MCF 10A (cell line): ENCODE data around the gene DOCK9. TPM values are rescaled to one million over a fixed set of nuclear protein-coding genes. Genes with fewer than 3 reads are reported as not detected.

Experiments used
- BruUV-seq: library from RNA; stranded (reverse); fragments of 400-500 nt; replicated peaks from 2 replicates; lab custom pipeline; 2021; lab: Mats Ljungman, UMichigan
- CTCF ChIA-PET: fragments of 300-600 bp; sonication (Branson Sonifier 250); formaldehyde crosslinking; extraction: SDS; loops from one replicate; lab custom pipeline; 2021; ENCODE audit warnings: antibody characterized with exemption, inconsistent platforms; lab: Yijun Ruan, JAX
- POLR2A ChIA-PET: fragments of 300-600, 350-650 bp; sonication (Branson Sonifier 250); formaldehyde crosslinking; extraction: SDS; loops from one replicate; lab custom pipeline; 2020; ENCODE audit warnings: antibody characterized with exemption, inconsistent platforms; lab: Yijun Ruan, JAX
- DNase-seq: peaks from one replicate; pipeline ENCODE4 v3.0.0-alpha.2; 2018; ENCODE audit not compliant: unreplicated experiment
- H3K27ac Mint-ChIP-seq: one replicate; pipeline ENCODE4 v1.8.0; 2022; ENCODE audit warnings: mild to moderate bottlenecking, low read depth, mixed read lengths; ENCODE audit not compliant: unreplicated experiment
- H3K27me3 Mint-ChIP-seq: one replicate; pipeline ENCODE4 v1.8.0; 2022; ENCODE audit warnings: mixed read lengths; ENCODE audit not compliant: insufficient read depth, unreplicated experiment
- H3K36me3 Mint-ChIP-seq: one replicate; pipeline ENCODE4 v1.8.0; 2022; ENCODE audit warnings: mild to moderate bottlenecking, moderate library complexity, mixed read lengths; ENCODE audit not compliant: insufficient read depth, unreplicated experiment
- H3K4me1 Mint-ChIP-seq: one replicate; pipeline ENCODE4 v1.8.0; 2022; ENCODE audit warnings: mixed read lengths; ENCODE audit not compliant: insufficient read depth, unreplicated experiment
- H3K4me3 Mint-ChIP-seq: one replicate; pipeline ENCODE4 v1.8.0; 2022; ENCODE audit warnings: mild to moderate bottlenecking, moderate library complexity, mixed read lengths; ENCODE audit not compliant: unreplicated experiment
- H3K9me3 Mint-ChIP-seq: one replicate; pipeline ENCODE4 v1.8.0; 2022; ENCODE audit warnings: mixed read lengths; ENCODE audit not compliant: unreplicated experiment
- intact Hi-C: fragments of 100-400 bp; cut with micrococcal nuclease; formaldehyde crosslinking; loops from 2 replicates; pipeline ENCODE4 v1.14.1; 2022
- total RNA-seq: library from RNA; stranded (reverse); gene quantifications from 2 replicates; pipeline ENCODE4 v1.2.3, GENCODE V29; 2022
- TF ChIP-seq, protein P1 (sequence below): fragments of 200-600 bp; IDR thresholded peaks from one replicate; pipeline ENCODE4 v1.8.0; 2022; ENCODE audit warnings: antibody characterized with exemption, mild to moderate bottlenecking; ENCODE audit not compliant: unreplicated experiment

DOCK9 gene
- total RNA-seq, 1 experiment from 2014 or later = 77.0 TPM

DNA sequence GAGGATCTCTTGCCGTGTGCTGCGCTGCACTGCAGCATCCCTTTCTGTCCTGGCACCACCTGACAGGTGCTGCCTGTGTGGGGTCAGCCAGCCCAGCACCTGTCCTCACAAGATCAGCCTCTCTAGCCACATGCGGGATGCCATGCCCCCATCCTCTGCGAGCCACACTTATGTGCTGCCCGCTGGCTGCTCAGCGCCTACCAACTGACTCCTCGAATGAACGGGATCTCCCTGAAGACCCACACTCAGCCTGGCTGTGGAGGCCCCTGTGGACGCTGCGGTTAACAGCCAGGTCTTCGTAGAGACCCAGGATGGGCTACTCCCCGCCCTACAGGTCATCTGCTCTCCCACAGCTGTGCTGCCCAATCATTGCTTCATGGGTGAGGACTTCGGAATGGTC is 106.1 kb downstream of the DOCK9 start:
- no peak overlapping the region for H3K27ac Mint-ChIP-seq
- BruUV-seq = no TSS peak
- no peak overlapping the region for H3K4me3 Mint-ChIP-seq
- TF ChIP-seq, protein P1, sequence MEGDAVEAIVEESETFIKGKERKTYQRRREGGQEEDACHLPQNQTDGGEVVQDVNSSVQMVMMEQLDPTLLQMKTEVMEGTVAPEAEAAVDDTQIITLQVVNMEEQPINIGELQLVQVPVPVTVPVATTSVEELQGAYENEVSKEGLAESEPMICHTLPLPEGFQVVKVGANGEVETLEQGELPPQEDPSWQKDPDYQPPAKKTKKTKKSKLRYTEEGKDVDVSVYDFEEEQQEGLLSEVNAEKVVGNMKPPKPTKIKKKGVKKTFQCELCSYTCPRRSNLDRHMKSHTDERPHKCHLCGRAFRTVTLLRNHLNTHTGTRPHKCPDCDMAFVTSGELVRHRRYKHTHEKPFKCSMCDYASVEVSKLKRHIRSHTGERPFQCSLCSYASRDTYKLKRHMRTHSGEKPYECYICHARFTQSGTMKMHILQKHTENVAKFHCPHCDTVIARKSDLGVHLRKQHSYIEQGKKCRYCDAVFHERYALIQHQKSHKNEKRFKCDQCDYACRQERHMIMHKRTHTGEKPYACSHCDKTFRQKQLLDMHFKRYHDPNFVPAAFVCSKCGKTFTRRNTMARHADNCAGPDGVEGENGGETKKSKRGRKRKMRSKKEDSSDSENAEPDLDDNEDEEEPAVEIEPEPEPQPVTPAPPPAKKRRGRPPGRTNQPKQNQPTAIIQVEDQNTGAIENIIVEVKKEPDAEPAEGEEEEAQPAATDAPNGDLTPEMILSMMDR = no peak
- DNase-seq = no peak
- CTCF ChIA-PET = interaction anchor here (1.7 kb wide), 1 partner anchor 162 kb away, joined by 5 read pairs; no protein-coding TSS in a partner anchor
- intact Hi-C loops = no loop called here
- peaks cover 5% of the 10 kb centered on the region for H3K9me3 Mint-ChIP-seq
- peaks cover 73% of the 10 kb centered on the region for H3K36me3 Mint-ChIP-seq
- H3K27me3 Mint-ChIP-seq = no peaks in the 10 kb centered on the region
- no peaks in the 10 kb centered on the region for H3K4me1 Mint-ChIP-seq
- POLR2A ChIA-PET = no interaction called here

DNA sequence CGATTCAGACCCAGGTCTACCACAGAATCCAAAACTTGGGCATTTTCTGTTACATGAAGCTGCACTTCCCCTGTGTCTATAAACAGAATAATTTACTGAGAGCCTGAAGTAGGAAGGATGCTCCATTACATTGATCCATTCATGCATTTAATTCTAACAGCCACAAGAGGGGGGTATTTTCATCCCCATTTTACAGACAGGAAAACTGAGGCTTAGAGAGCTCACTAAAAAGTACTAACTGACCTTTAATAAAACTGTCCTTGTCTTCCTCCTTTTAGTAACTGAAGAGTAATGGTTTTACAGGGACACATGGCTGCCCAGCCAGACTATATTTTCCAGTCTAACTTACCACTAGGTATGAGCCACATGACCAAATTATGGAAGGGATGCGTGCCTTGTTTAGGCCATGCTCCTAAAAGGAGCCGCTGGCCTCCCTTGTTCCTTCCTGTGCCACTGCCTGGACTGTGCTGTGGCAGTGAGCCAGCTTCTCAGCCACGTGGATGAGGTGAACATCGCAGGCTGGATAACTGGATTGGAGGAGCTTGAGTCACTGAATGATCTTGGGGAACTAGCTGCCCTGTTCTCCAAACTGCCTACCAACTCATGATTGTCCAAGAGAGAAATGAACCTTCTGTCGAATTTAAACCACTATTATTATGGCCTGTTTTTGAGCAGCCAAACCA is 108.3 kb downstream of the DOCK9 start:
- no TSS peak for BruUV-seq

DNA sequence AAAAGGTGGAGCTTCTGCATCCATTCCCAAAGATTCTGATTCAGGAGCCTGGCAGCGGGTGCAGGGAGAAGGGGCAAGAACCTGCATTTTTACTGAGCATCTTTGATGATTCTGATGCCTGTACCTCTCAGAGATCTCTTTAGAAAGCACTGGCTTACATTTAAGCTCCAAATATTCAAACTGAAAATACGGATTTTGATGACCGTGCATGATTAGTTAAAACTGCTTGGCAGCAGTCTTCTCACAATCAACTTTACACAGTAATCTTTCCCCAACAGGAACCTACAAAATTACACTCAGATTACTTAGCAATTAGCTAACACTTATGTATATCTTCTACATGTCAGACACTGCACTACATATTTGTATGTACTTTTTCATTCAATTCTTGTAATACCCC is 108.9 kb downstream of the DOCK9 start:
- no TSS peak for BruUV-seq
- H3K4me1 Mint-ChIP-seq = no peaks in the 10 kb centered on the region
- no peaks in the 10 kb centered on the region for H3K27me3 Mint-ChIP-seq
- TF ChIP-seq, protein P1 = no peak
- H3K27ac Mint-ChIP-seq = no peak overlapping the region
- POLR2A ChIA-PET = interaction anchor here (0.7 kb wide), 1 partner anchor 158 kb away, joined by 3 read pairs; no protein-coding TSS in a partner anchor
- peaks cover 72% of the 10 kb centered on the region for H3K36me3 Mint-ChIP-seq
- intact Hi-C loops = no loop called here
- H3K4me3 Mint-ChIP-seq = no peak overlapping the region
- no peak for DNase-seq
- CTCF ChIA-PET = interaction anchor here (0.6 to 1.7 kb wide), 6 partner anchors 26 to 397 kb away, joined by 3 to 10 read pairs (median 4); no protein-coding TSS in a partner anchor
- H3K9me3 Mint-ChIP-seq = peaks cover 5% of the 10 kb centered on the region

More for the DNA sequence above, 108.3 kb downstream of the DOCK9 start:
- Mint-ChIP-seq H3K36me3 (peaks cover 74% of the 10 kb centered on the region), H3K27me3 (no peaks in the 10 kb centered on the region), H3K4me1 (no peaks in the 10 kb centered on the region), H3K4me3 (no peak overlapping the region), H3K9me3 (peaks cover 5% of the 10 kb centered on the region), H3K27ac (no peak overlapping the region)
- TF ChIP-seq, protein P1 = peak; percentile 30
- DNase-seq = peak; percentile 8
- CTCF ChIA-PET = interaction anchor here (0.6 to 1.7 kb wide), 10 partner anchors 12 to 396 kb away, joined by 3 to 10 read pairs (median 4); no protein-coding TSS in a partner anchor
- POLR2A ChIA-PET = interaction anchor here (0.6 to 0.7 kb wide), 2 partner anchors 156 to 157 kb away, joined by 3 read pairs; no protein-coding TSS in a partner anchor
- intact Hi-C loops = no loop called here

DNA sequence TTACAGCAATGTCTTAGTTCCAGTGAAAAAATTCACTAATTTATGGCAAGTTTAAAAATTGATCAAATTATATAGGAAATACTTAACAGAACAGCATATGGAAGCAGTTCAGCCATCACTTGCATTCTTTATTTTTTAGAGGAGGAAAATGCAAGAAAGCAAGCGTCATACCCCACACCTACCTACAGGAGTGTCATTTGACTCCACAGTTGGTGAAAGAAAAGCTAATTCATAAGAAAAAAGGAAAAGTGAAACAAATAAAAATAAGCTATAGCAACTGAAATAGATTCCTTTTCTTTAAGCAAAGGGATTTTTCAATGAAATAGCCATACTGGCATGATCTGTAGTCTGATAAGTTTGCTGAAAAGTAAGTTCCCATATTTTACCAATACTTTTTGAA is 111.0 kb downstream of the DOCK9 start:
- POLR2A ChIA-PET = no interaction called here
- TF ChIP-seq, protein P1 = no peak
- CTCF ChIA-PET = interaction anchor here (1.2 to 1.8 kb wide), 3 partner anchors 10 to 167 kb away, joined by 3 to 7 read pairs (median 5); no protein-coding TSS in a partner anchor
- Mint-ChIP-seq H3K9me3 (no peaks in the 10 kb centered on the region), H3K4me1 (no peaks in the 10 kb centered on the region), H3K27ac (no peak overlapping the region), H3K36me3 (peaks cover 69% of the 10 kb centered on the region), H3K27me3 (no peaks in the 10 kb centered on the region), H3K4me3 (no peak overlapping the region)
- intact Hi-C loops = no loop called here
- no peak for DNase-seq
- no TSS peak for BruUV-seq
